ENCODE measurements around the gene PELI1. TPM values are rescaled to one million over a fixed set of nuclear protein-coding genes. Genes with fewer than 3 reads are reported as not detected.

PELI1 gene, protein sequence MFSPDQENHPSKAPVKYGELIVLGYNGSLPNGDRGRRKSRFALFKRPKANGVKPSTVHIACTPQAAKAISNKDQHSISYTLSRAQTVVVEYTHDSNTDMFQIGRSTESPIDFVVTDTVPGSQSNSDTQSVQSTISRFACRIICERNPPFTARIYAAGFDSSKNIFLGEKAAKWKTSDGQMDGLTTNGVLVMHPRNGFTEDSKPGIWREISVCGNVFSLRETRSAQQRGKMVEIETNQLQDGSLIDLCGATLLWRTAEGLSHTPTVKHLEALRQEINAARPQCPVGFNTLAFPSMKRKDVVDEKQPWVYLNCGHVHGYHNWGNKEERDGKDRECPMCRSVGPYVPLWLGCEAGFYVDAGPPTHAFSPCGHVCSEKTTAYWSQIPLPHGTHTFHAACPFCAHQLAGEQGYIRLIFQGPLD
- 10 to 100 TPM; 31.7 to 51.9 TPM for polyA plus RNA-seq

DNA sequence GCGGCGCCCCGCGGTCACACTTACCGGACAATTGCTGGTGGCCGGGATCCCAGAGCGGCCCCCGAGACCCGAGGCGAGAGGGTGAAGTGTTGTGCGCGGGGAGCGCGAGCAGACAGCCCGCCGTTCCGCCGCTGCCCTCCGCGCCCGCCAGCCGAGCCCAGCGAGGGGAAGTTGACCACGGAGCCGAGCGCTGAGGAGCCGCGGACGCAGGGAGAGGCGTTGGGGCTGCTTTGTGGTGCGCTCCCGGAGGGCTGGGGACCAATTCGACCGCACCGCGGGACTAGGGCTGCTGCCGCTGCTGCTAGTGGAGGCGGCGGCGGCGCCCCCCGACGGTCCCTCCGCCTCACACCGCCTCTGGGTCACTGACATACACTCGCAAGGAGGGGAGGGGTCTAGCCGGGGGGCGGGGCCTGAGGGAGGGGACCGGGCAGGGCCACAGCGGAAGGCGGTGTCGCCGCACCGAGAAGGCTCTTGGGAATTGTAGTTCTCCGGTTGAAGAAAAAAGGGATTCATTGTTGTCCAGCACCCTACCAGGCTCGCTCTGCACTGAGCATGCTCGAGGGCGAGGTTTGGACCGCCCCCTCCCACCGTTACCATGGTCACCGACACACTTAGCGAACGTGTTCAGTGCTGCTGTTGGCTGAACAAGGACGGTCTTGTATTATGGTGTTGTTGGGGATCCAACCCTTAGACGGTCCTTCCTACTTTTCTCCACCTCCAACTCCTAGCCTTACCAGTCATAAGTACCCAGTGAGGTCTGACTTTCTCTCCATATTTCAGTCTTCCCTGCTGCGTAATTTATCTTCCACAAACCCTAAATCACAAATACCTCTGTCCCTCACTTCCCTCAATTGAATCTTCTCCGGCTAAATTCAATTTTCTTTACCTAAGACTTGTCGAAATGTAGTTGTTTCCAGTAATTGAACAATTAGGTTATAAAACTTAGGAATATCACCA, at the start of gene PELI1:
Gene PELI1, minus strand, starts transcription at position 364 of the 957 bp plus-strand sequence. CDS start 36,110 bp downstream, outside the sequence.
- peak within 1 kb of the TSS; percentile 98 to 100 for H3K4me3 ChIP-seq (ENCODE audit: low read depth in 1 of 2, low read length in 2 of 2)
- no peaks in the 10 kb centered on the region for H3K27me3 ChIP-seq (ENCODE audit: control insufficient read depth in 1 of 2, insufficient read depth in 2 of 2, low read length in 2 of 2)
- H3K27ac ChIP-seq (ENCODE audit: low read depth in 2 of 2, low read length in 1 of 2), result peak within 1 kb of the TSS; percentile 98 to 99
- no peaks in the 10 kb centered on the region for H3K4me1 ChIP-seq (ENCODE audit: control insufficient read depth in 2 of 2, insufficient read depth in 2 of 2, low read length in 1 of 2)
- H3K9me3 ChIP-seq (ENCODE audit: control insufficient read depth in 2 of 2, insufficient read depth in 1 of 2, low read depth in 1 of 2, low read length in 1 of 2), result no peaks in the 10 kb centered on the region
- WGBS, 2 donors, result 4 to 5% methylated on average over 49 to 67 of the region's 68 CpGs
- H3K36me3 ChIP-seq (ENCODE audit: control insufficient read depth in 2 of 2, insufficient read depth in 2 of 2, low read length in 1 of 2), result no peaks in the 10 kb centered on the region

DNA sequence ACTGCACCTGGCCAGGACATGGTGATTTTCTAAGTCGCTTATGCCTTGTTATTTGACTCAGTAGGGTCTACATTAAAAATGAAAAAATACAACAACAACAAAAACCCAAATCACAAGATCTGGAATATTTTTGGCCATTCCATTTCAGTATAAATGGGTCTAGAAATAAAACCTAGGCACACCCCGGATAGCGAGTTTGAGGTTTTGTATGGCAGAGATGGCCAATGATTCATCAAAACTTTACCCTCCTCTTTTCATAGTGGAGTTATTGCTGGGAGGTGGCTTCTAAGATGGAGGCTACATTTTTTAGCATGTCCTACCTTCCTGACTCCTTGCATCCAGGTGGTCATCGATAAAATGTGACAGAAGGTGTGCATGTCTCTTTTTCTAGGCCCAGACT, 49.3 kb upstream of the PELI1 start:
- Histone ChIP-seq H3K4me1 (ENCODE audit: control insufficient read depth in 2 of 2, insufficient read depth in 2 of 2, low read length in 1 of 2) (no peaks in the 10 kb centered on the region), H3K27me3 (ENCODE audit: control insufficient read depth in 1 of 2, insufficient read depth in 2 of 2, low read length in 2 of 2) (no peaks in the 10 kb centered on the region), H3K9me3 (ENCODE audit: control insufficient read depth in 2 of 2, insufficient read depth in 1 of 2, low read depth in 1 of 2, low read length in 1 of 2) (no peaks in the 10 kb centered on the region), H3K36me3 (ENCODE audit: control insufficient read depth in 2 of 2, insufficient read depth in 2 of 2, low read length in 1 of 2) (no peaks in the 10 kb centered on the region), H3K27ac (ENCODE audit: low read depth in 2 of 2, low read length in 1 of 2) (no peak overlapping the region), H3K4me3 (ENCODE audit: low read depth in 1 of 2, low read length in 2 of 2) (no peak overlapping the region)
- WGBS, 2 donors, result 94 to 96% methylated on average over 4 of the region's 4 CpGs

DNA sequence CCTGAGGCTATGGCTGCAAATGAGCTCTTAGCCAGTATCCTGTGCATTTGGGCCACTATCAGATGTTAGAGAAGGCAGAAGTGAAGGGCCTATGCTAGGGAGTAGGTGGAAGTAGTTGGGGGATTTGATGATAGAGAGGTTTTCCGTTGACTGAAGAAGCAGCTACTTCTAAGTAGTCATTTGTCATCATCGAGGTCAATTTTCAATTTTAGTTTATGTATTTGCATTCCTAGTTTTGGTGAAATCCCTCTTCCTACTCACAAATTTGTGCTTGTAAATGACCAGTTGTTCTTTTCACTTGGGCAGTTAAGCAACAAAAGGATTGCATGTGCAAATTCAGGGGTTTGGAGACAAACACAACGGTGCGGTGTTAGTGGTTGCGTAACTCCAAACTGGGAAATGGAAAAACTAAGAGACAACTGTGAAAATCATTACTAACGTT, 48.5 kb upstream of the PELI1 start:
- H3K27me3 ChIP-seq (ENCODE audit: control insufficient read depth in 1 of 2, insufficient read depth in 2 of 2, low read length in 2 of 2), result no peaks in the 10 kb centered on the region
- H3K4me1 ChIP-seq (ENCODE audit: control insufficient read depth in 2 of 2, insufficient read depth in 2 of 2, low read length in 1 of 2), result no peaks in the 10 kb centered on the region
- H3K9me3 ChIP-seq (ENCODE audit: control insufficient read depth in 2 of 2, insufficient read depth in 1 of 2, low read depth in 1 of 2, low read length in 1 of 2), result no peaks in the 10 kb centered on the region
- 60 to 69% methylated on average over 6 of the region's 6 CpGs for WGBS, 2 donors
- H3K4me3 ChIP-seq (ENCODE audit: low read depth in 1 of 2, low read length in 2 of 2), result no peak overlapping the region
- no peaks in the 10 kb centered on the region for H3K36me3 ChIP-seq (ENCODE audit: control insufficient read depth in 2 of 2, insufficient read depth in 2 of 2, low read length in 1 of 2)
- no peak overlapping the region for H3K27ac ChIP-seq (ENCODE audit: low read depth in 2 of 2, low read length in 1 of 2)

DNA sequence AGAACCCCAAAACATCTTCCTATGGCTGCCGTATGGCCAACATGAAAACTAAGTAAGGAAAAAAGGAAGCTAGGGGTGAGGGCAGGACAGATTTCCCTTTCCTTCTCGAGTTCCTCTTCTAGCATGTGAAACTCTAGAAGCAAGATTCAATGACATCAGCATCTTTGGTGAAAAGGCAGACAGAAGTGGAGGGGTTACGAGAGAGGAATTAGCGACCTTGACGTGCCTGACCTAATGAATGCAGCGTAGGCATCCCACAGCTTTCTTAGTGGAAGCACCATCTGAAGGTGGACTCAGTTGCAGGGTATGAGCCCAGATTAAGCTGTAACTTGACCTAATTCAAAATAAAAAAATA, 47.9 kb upstream of the PELI1 start:
- 86 to 90% methylated on average over 6 of the region's 6 CpGs for WGBS, 2 donors
- no peak overlapping the region for H3K27ac ChIP-seq (ENCODE audit: low read depth in 2 of 2, low read length in 1 of 2)
- no peaks in the 10 kb centered on the region for H3K36me3 ChIP-seq (ENCODE audit: control insufficient read depth in 2 of 2, insufficient read depth in 2 of 2, low read length in 1 of 2)

DNA sequence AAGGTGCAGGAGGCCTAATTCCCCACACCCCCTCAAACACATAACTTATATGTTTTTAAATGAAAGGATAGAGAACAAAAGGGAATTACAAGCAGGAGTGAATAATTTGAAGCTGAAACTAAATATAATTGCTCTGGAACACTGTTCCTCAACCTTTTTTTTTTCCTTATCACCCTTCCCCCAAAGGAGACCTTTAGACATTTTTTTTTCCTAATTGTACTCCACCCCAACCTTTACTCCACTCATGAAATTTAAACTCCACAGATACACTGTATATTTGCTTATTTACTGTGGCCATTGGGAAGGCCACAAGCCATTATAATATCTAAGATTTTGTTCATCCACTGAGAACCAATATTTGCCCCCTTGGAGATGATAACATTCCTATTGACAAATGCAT, 45.4 kb upstream of the PELI1 start:
- no peak overlapping the region for H3K4me3 ChIP-seq (ENCODE audit: low read depth in 1 of 2, low read length in 2 of 2)
- no peaks in the 10 kb centered on the region for H3K27me3 ChIP-seq (ENCODE audit: control insufficient read depth in 1 of 2, insufficient read depth in 2 of 2, low read length in 2 of 2)
- no peaks in the 10 kb centered on the region for H3K4me1 ChIP-seq (ENCODE audit: control insufficient read depth in 2 of 2, insufficient read depth in 2 of 2, low read length in 1 of 2)
- H3K27ac ChIP-seq (ENCODE audit: low read depth in 2 of 2, low read length in 1 of 2), result no peak overlapping the region
- no peaks in the 10 kb centered on the region for H3K36me3 ChIP-seq (ENCODE audit: control insufficient read depth in 2 of 2, insufficient read depth in 2 of 2, low read length in 1 of 2)
- no peaks in the 10 kb centered on the region for H3K9me3 ChIP-seq (ENCODE audit: control insufficient read depth in 2 of 2, insufficient read depth in 1 of 2, low read depth in 1 of 2, low read length in 1 of 2)

More for the DNA sequence above, 47.9 kb upstream of the PELI1 start:
- H3K27me3 ChIP-seq (ENCODE audit: control insufficient read depth in 1 of 2, insufficient read depth in 2 of 2, low read length in 2 of 2), result no peaks in the 10 kb centered on the region
- no peaks in the 10 kb centered on the region for H3K9me3 ChIP-seq (ENCODE audit: control insufficient read depth in 2 of 2, insufficient read depth in 1 of 2, low read depth in 1 of 2, low read length in 1 of 2)
- H3K4me3 ChIP-seq (ENCODE audit: low read depth in 1 of 2, low read length in 2 of 2), result no peak overlapping the region
- H3K4me1 ChIP-seq (ENCODE audit: control insufficient read depth in 2 of 2, insufficient read depth in 2 of 2, low read length in 1 of 2), result no peaks in the 10 kb centered on the region

DNA sequence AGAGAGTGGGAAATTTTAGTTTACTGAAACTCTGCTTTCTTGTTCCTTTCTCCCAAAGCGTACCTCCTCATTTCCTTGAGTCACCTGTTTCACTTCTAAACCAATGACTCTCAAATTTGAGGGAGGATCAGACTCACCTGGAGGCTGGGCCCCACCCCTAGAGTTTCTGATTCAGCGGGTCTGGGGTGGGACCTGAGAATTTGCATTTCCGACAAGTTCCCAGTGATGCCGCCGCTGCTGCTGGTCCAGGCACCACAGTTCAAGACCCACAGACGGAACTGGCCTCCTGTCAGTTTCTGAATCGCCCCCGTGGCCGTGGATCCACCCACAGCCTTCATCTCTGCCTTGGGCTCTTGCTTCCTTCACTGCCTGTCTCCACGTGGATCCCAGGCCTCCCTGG, 44.9 kb upstream of the PELI1 start:
- H3K27ac ChIP-seq (ENCODE audit: low read depth in 2 of 2, low read length in 1 of 2), result no peak overlapping the region
- H3K4me1 ChIP-seq (ENCODE audit: control insufficient read depth in 2 of 2, insufficient read depth in 2 of 2, low read length in 1 of 2), result no peaks in the 10 kb centered on the region
- no peaks in the 10 kb centered on the region for H3K27me3 ChIP-seq (ENCODE audit: control insufficient read depth in 1 of 2, insufficient read depth in 2 of 2, low read length in 2 of 2)
- no peak overlapping the region for H3K4me3 ChIP-seq (ENCODE audit: low read depth in 1 of 2, low read length in 2 of 2)
- no peaks in the 10 kb centered on the region for H3K9me3 ChIP-seq (ENCODE audit: control insufficient read depth in 2 of 2, insufficient read depth in 1 of 2, low read depth in 1 of 2, low read length in 1 of 2)
- H3K36me3 ChIP-seq (ENCODE audit: control insufficient read depth in 2 of 2, insufficient read depth in 2 of 2, low read length in 1 of 2), result no peaks in the 10 kb centered on the region
- 79 to 87% methylated on average over 10 of the region's 10 CpGs for WGBS, 2 donors

DNA sequence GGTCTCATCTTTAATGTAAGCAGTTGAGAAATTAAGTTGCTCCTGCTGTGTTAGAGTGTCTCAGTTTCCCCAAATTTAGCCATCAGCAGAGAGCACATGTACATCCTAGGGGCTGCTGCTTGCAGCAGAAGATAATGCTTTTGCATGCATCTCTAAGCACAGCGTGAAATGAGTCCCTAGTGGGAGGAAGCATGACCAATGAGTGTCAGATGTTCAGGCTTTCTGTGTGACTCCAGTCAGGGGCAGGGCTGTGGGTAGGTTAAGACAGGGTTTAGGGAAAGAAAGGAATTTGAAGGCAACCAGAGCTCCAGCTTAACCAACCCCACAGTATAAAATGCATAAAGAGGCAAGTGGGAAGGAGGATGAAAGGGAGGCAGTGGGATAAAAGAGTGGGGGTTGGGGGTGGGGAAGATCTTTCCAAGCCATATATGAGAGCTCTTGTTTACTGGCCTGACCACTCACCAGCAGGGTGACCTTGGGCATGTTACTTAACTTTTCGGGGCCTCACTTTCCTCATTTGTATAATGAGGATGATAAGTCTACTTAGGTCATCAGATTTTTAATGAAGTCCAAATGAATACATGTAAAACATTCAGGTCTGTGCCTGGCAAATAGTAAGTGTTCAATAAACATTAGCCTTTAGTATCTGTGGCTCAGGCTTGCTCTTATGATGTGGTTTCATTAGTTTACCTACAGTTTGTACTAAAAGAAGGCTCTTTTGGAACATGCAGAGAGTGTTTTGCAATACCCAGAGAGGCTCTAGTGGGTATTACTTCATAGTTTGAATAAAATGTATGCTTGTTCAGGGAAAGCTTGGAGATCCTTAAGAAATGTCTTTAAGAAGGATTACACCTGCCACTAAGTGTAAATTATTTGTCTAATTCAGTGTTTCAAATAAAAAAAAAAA, 42.7 kb upstream of the PELI1 start:
- no peaks in the 10 kb centered on the region for H3K36me3 ChIP-seq (ENCODE audit: control insufficient read depth in 2 of 2, insufficient read depth in 2 of 2, low read length in 1 of 2)
- H3K27me3 ChIP-seq (ENCODE audit: control insufficient read depth in 1 of 2, insufficient read depth in 2 of 2, low read length in 2 of 2), result no peaks in the 10 kb centered on the region
- H3K4me1 ChIP-seq (ENCODE audit: control insufficient read depth in 2 of 2, insufficient read depth in 2 of 2, low read length in 1 of 2), result no peaks in the 10 kb centered on the region
- WGBS, 2 donors, result 74 to 79% methylated on average over 2 of the region's 2 CpGs
- no peak overlapping the region for H3K27ac ChIP-seq (ENCODE audit: low read depth in 2 of 2, low read length in 1 of 2)
- H3K9me3 ChIP-seq (ENCODE audit: control insufficient read depth in 2 of 2, insufficient read depth in 1 of 2, low read depth in 1 of 2, low read length in 1 of 2), result no peaks in the 10 kb centered on the region
- no peak overlapping the region for H3K4me3 ChIP-seq (ENCODE audit: low read depth in 1 of 2, low read length in 2 of 2)

DNA sequence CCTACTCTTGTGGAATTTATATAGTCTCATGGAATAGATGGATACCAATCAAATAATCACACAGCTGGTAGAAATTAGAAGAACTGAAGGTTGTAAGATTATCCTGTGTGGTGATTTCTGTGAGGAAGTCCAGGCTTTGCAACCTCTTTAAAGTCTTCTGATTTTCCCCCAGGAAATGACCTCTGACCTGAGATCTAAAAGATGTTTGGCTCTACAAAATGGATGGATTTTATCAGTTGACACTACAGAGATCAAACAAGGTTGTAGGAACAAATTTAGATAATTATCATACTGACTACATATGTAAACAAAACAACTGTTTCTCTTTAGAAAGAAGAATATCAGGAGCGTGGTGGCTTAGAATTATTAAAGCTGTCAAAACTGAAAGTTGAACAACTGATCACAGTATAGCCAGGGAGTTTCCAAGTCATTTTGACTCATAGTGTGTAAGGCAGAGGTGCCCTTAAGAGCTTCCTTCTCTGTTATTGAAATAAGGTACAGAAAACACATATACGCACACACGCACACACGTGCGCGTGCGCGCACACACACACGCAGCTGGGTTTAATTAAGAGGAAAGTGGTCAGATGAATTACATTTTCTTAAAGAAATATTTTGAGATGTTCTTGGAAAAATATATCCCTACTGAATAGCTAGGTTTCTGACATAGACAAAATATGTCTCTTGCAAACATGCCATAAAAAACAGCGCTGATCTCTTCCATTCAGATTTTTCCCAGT, 35.5 kb upstream of the PELI1 start:
- H3K4me1 ChIP-seq (ENCODE audit: control insufficient read depth in 2 of 2, insufficient read depth in 2 of 2, low read length in 1 of 2), result no peaks in the 10 kb centered on the region
- no peaks in the 10 kb centered on the region for H3K27me3 ChIP-seq (ENCODE audit: control insufficient read depth in 1 of 2, insufficient read depth in 2 of 2, low read length in 2 of 2)
- no peak overlapping the region for H3K27ac ChIP-seq (ENCODE audit: low read depth in 2 of 2, low read length in 1 of 2)
- no peaks in the 10 kb centered on the region for H3K36me3 ChIP-seq (ENCODE audit: control insufficient read depth in 2 of 2, insufficient read depth in 2 of 2, low read length in 1 of 2)
- no peaks in the 10 kb centered on the region for H3K9me3 ChIP-seq (ENCODE audit: control insufficient read depth in 2 of 2, insufficient read depth in 1 of 2, low read depth in 1 of 2, low read length in 1 of 2)
- WGBS, 2 donors, result 75 to 81% methylated on average over 10 of the region's 10 CpGs
- no peak overlapping the region for H3K4me3 ChIP-seq (ENCODE audit: low read depth in 1 of 2, low read length in 2 of 2)
